WTC11 (cell line): ENCODE data around the gene RPS6KC1. TPM values are rescaled to one million over a fixed set of nuclear protein-coding genes. Genes with fewer than 3 reads are reported as not detected.

Experiments used
- ATAC-seq: fragments of 200-7000 bp; cut with Tn5 transposase; 2 replicates; pipeline ENCODE4 v1.10.0; 2021; ENCODE audit warnings: mild to moderate bottlenecking, moderate library complexity
- CTCF ChIA-PET: fragments of 300-600 bp; sonication (Branson Sonifier 250); formaldehyde crosslinking; loops from one replicate; lab custom pipeline; 2021; ENCODE audit warnings: antibody characterized with exemption; lab: Charles Lee
- POLR2A ChIA-PET: fragments of 350-600 bp; sonication (Branson Sonifier 250); formaldehyde crosslinking; loops from one replicate; lab custom pipeline; 2021; ENCODE audit warnings: antibody characterized with exemption; lab: Charles Lee
- DNase-seq: peaks from one replicate; pipeline ENCODE4 v3.0.0; 2021; ENCODE audit warnings: low spot score
- H3K27ac Mint-ChIP-seq: 2 replicates; pipeline ENCODE4 v1.8.0; 2021; ENCODE audit warnings: mixed read lengths
- H3K27me3 Mint-ChIP-seq: 2 replicates; pipeline ENCODE4 v1.8.0; 2021; ENCODE audit warnings: low read depth, mild to moderate bottlenecking, moderate library complexity, mixed read lengths
- H3K36me3 Mint-ChIP-seq: 2 replicates; pipeline ENCODE4 v1.8.0; 2021; ENCODE audit warnings: mixed read lengths
- H3K4me1 Mint-ChIP-seq: 2 replicates; pipeline ENCODE4 v1.8.0; 2022; ENCODE audit warnings: mixed read lengths
- H3K4me3 Mint-ChIP-seq: 2 replicates; pipeline ENCODE4 v1.8.0; 2021; ENCODE audit warnings: mild to moderate bottlenecking, moderate library complexity, mixed read lengths
- H3K9me3 Mint-ChIP-seq: 2 replicates; pipeline ENCODE4 v1.8.0; 2021; ENCODE audit warnings: mixed read lengths
- CREB1 ChIP-seq: sonication (generic); formaldehyde crosslinking; IDR thresholded peaks from 2 replicates; pipeline ENCODE4 v1.8.0; 2023; ENCODE audit warnings: mild to moderate bottlenecking, missing genetic modification reagents
- ETV6 ChIP-seq: sonication (generic); formaldehyde crosslinking; IDR thresholded peaks from 2 replicates; pipeline ENCODE4 v1.8.1; 2022; ENCODE audit warnings: mild to moderate bottlenecking, missing genetic modification reagents
- FOXJ3 ChIP-seq: sonication (generic); formaldehyde crosslinking; IDR thresholded peaks from 2 replicates; pipeline ENCODE4 v1.9.0; 2021; ENCODE audit warnings: missing genetic modification reagents, mild to moderate bottlenecking, borderline replicate concordance
- FOXP1 ChIP-seq: sonication (generic); formaldehyde crosslinking; IDR thresholded peaks from 2 replicates; pipeline ENCODE4 v1.8.0; 2022; ENCODE audit warnings: missing genetic modification reagents, mild to moderate bottlenecking, moderate library complexity, borderline replicate concordance
- GTF2I ChIP-seq: fragments of 250-450 bp; sonication (Bioruptor Pico); conservative IDR thresholded peaks from 2 replicates; pipeline ENCODE4 v1.4.0; 2021; ENCODE audit warnings: mild to moderate bottlenecking
- HMGA2 ChIP-seq: fragments of 250-450 bp; sonication (Bioruptor Pico); IDR thresholded peaks from 2 replicates; pipeline ENCODE4 v1.4.0; 2021; ENCODE audit warnings: mild to moderate bottlenecking, moderate library complexity
- IRF2 ChIP-seq: sonication (generic); formaldehyde crosslinking; IDR thresholded peaks from 2 replicates; pipeline ENCODE4 v1.8.0; 2022; ENCODE audit warnings: low read depth, missing genetic modification reagents, borderline replicate concordance
- JUN ChIP-seq: sonication (generic); formaldehyde crosslinking; IDR thresholded peaks from 2 replicates; pipeline ENCODE4 v1.8.0; 2023; ENCODE audit warnings: mild to moderate bottlenecking, missing genetic modification reagents
- MYBL2 ChIP-seq: sonication (generic); formaldehyde crosslinking; IDR thresholded peaks from 2 replicates; pipeline ENCODE4 v1.8.1; 2023; ENCODE audit warnings: mild to moderate bottlenecking, moderate library complexity, missing genetic modification reagents
- NFATC4 ChIP-seq: fragments of 250-450 bp; sonication (Bioruptor Pico); IDR thresholded peaks from 2 replicates; pipeline ENCODE4 v1.9.0; 2021; ENCODE audit warnings: mild to moderate bottlenecking
- RORB ChIP-seq: fragments of 250-450 bp; sonication (Bioruptor Pico); IDR thresholded peaks from 2 replicates; pipeline ENCODE4 v1.9.0; 2021; ENCODE audit warnings: mild to moderate bottlenecking
- ZBTB21 ChIP-seq: sonication (generic); formaldehyde crosslinking; IDR thresholded peaks from 2 replicates; pipeline ENCODE4 v1.8.1; 2023; ENCODE audit warnings: mild to moderate bottlenecking, missing genetic modification reagents, borderline replicate concordance
- ZNF219 ChIP-seq: sonication (generic); formaldehyde crosslinking; IDR thresholded peaks from 2 replicates; pipeline ENCODE4 v1.8.0; 2023; ENCODE audit warnings: missing genetic modification reagents, mild to moderate bottlenecking, borderline replicate concordance
- ZNF396 ChIP-seq: fragments of 250-450 bp; sonication (Bioruptor Pico); IDR thresholded peaks from 2 replicates; pipeline ENCODE4 v1.8.0; 2021; ENCODE audit warnings: mild to moderate bottlenecking, moderate library complexity, borderline replicate concordance
- ZNF416 ChIP-seq: fragments of 250-450 bp; sonication (Bioruptor Pico); IDR thresholded peaks from 2 replicates; pipeline ENCODE4 v1.9.0; 2021; ENCODE audit warnings: mild to moderate bottlenecking, inconsistent platforms
- ZNF423 ChIP-seq: fragments of 250-450 bp; sonication (Bioruptor Pico); IDR thresholded peaks from 2 replicates; pipeline ENCODE4 v2.1.2; 2022; ENCODE audit warnings: mild to moderate bottlenecking, moderate library complexity
- total RNA-seq: library from RNA; stranded (reverse); gene quantifications from 3 replicates; pipeline ENCODE4 v1.2.3, GENCODE V29; 2021
- TF ChIP-seq, protein P1 (sequence below): sonication (generic); formaldehyde crosslinking; IDR thresholded peaks from 2 replicates; pipeline ENCODE4 v1.8.0; 2023; ENCODE audit warnings: mild to moderate bottlenecking, missing genetic modification reagents
- TF ChIP-seq, protein P2 (sequence below): sonication (generic); formaldehyde crosslinking; IDR thresholded peaks from 2 replicates; pipeline ENCODE4 v1.8.1; 2023; ENCODE audit warnings: mild to moderate bottlenecking, missing genetic modification reagents, borderline replicate concordance
- TF ChIP-seq, protein P3 (sequence below): sonication (generic); formaldehyde crosslinking; conservative IDR thresholded peaks from 2 replicates; pipeline ENCODE4 v1.8.1; 2023; ENCODE audit warnings: mild to moderate bottlenecking, low read depth, missing genetic modification reagents, moderate library complexity
- TF ChIP-seq, protein P4 (sequence below): sonication (generic); formaldehyde crosslinking; IDR thresholded peaks from 2 replicates; pipeline ENCODE4 v1.8.0; 2022; ENCODE audit warnings: mild to moderate bottlenecking, missing genetic modification reagents
- TF ChIP-seq, protein P5 (sequence below): sonication (generic); formaldehyde crosslinking; IDR thresholded peaks from 2 replicates; pipeline ENCODE4 v1.8.1; 2023; ENCODE audit warnings: mild to moderate bottlenecking, moderate library complexity, missing genetic modification reagents
- TF ChIP-seq, protein P6 (sequence below): sonication (generic); formaldehyde crosslinking; IDR thresholded peaks from 2 replicates; pipeline ENCODE4 v1.8.0; 2023; ENCODE audit warnings: missing genetic modification reagents

The RPS6KC1 gene
- total RNA-seq, 1 experiment from 2014 or later, result 17.4 TPM

DNA sequence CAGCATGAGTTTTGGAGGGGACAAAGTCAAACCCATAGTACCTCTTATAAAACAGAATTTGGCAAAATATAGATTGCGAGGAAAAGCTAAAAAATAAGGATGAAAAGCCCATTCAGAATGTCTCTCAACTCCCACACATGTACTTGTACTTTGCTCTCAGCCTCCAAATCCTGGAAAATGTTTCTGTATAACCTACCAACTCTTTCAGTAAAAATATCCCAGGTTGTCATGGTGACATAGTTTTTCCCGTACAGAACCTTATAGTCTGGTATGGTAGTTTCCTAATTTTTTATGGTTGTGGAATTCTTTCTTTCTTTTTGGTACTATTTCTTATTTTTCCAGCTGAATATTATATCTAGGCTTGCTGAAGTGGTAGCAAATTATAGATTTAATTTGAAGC is 15.5 kb upstream of the RPS6KC1 start:
- no peak for ATAC-seq
- H3K27me3 Mint-ChIP-seq, result peaks cover 10% of the 10 kb centered on the region
- no peak overlapping the region for H3K4me3 Mint-ChIP-seq
- no peak overlapping the region for H3K27ac Mint-ChIP-seq
- no peak for DNase-seq
- 0 out of 2 replicates have a peak, but pooled peaks cover 3% of the 10 kb centered on the region for H3K36me3 Mint-ChIP-seq
- peaks cover 27% of the 10 kb centered on the region for H3K9me3 Mint-ChIP-seq
- H3K4me1 Mint-ChIP-seq, result peaks cover under 1% of the 10 kb centered on the region
- ChIA-PET CTCF (no interaction called here), POLR2A (no interaction called here)
- TF ChIP-seq CREB1 (CRISPR knock-in tag) (no peak), HMGA2 (CRISPR knock-in tag) (no peak), MYBL2 (CRISPR knock-in tag) (no peak), JUN (CRISPR knock-in tag) (no peak), ZNF396 (CRISPR knock-in tag) (no peak), ZBTB21 (no peak), ZNF219 (CRISPR knock-in tag) (no peak), FOXJ3 (no peak), ETV6 (CRISPR knock-in tag) (no peak)
- TF ChIP-seq, protein P1, sequence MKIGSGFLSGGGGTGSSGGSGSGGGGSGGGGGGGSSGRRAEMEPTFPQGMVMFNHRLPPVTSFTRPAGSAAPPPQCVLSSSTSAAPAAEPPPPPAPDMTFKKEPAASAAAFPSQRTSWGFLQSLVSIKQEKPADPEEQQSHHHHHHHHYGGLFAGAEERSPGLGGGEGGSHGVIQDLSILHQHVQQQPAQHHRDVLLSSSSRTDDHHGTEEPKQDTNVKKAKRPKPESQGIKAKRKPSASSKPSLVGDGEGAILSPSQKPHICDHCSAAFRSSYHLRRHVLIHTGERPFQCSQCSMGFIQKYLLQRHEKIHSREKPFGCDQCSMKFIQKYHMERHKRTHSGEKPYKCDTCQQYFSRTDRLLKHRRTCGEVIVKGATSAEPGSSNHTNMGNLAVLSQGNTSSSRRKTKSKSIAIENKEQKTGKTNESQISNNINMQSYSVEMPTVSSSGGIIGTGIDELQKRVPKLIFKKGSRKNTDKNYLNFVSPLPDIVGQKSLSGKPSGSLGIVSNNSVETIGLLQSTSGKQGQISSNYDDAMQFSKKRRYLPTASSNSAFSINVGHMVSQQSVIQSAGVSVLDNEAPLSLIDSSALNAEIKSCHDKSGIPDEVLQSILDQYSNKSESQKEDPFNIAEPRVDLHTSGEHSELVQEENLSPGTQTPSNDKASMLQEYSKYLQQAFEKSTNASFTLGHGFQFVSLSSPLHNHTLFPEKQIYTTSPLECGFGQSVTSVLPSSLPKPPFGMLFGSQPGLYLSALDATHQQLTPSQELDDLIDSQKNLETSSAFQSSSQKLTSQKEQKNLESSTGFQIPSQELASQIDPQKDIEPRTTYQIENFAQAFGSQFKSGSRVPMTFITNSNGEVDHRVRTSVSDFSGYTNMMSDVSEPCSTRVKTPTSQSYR (CRISPR knock-in tag), result no peak

DNA sequence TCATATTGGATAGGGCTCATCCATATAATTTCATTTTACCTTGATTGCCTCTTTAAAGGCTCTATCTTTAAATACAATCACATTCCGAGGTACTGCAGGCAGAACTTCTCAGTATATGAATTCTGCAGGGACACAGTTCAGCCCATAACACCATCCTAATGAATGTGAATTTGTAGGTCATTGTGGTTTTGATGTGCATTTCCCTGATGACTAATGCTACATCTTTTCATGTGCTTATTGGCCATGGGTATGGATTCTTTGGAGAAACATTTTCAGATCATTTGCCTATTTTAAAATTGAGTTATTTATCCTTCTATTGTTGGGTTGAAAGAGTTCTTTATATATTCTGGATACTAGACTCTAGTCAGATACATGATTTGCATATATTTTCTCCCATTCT is 9.6 kb upstream of the RPS6KC1 start:
- ChIA-PET CTCF (no interaction called here), POLR2A (no interaction called here)
- Mint-ChIP-seq H3K4me1 (peaks cover 17% of the 10 kb centered on the region), H3K27me3 (no peaks in the 10 kb centered on the region; the same call in 1 of the 2 replicates), H3K27ac (no peak overlapping the region), H3K4me3 (no peak overlapping the region), H3K36me3 (no peaks in the 10 kb centered on the region), H3K9me3 (0 out of 2 replicates have a peak, but pooled peaks cover 4% of the 10 kb centered on the region)
- DNase-seq (no peak), ATAC-seq (no peak)
- TF ChIP-seq ZNF423 (no peak), IRF2 (CRISPR knock-in tag) (no peak), ZNF416 (CRISPR knock-in tag) (no peak), FOXJ3 (no peak), GTF2I (no peak), FOXP1 (CRISPR knock-in tag) (no peak), NFATC4 (CRISPR knock-in tag) (no peak), RORB (CRISPR knock-in tag) (no peak)
- TF ChIP-seq, protein P2, sequence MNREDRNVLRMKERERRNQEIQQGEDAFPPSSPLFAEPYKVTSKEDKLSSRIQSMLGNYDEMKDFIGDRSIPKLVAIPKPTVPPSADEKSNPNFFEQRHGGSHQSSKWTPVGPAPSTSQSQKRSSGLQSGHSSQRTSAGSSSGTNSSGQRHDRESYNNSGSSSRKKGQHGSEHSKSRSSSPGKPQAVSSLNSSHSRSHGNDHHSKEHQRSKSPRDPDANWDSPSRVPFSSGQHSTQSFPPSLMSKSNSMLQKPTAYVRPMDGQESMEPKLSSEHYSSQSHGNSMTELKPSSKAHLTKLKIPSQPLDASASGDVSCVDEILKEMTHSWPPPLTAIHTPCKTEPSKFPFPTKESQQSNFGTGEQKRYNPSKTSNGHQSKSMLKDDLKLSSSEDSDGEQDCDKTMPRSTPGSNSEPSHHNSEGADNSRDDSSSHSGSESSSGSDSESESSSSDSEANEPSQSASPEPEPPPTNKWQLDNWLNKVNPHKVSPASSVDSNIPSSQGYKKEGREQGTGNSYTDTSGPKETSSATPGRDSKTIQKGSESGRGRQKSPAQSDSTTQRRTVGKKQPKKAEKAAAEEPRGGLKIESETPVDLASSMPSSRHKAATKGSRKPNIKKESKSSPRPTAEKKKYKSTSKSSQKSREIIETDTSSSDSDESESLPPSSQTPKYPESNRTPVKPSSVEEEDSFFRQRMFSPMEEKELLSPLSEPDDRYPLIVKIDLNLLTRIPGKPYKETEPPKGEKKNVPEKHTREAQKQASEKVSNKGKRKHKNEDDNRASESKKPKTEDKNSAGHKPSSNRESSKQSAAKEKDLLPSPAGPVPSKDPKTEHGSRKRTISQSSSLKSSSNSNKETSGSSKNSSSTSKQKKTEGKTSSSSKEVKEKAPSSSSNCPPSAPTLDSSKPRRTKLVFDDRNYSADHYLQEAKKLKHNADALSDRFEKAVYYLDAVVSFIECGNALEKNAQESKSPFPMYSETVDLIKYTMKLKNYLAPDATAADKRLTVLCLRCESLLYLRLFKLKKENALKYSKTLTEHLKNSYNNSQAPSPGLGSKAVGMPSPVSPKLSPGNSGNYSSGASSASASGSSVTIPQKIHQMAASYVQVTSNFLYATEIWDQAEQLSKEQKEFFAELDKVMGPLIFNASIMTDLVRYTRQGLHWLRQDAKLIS (CRISPR knock-in tag), result no peak
- TF ChIP-seq, protein P3, sequence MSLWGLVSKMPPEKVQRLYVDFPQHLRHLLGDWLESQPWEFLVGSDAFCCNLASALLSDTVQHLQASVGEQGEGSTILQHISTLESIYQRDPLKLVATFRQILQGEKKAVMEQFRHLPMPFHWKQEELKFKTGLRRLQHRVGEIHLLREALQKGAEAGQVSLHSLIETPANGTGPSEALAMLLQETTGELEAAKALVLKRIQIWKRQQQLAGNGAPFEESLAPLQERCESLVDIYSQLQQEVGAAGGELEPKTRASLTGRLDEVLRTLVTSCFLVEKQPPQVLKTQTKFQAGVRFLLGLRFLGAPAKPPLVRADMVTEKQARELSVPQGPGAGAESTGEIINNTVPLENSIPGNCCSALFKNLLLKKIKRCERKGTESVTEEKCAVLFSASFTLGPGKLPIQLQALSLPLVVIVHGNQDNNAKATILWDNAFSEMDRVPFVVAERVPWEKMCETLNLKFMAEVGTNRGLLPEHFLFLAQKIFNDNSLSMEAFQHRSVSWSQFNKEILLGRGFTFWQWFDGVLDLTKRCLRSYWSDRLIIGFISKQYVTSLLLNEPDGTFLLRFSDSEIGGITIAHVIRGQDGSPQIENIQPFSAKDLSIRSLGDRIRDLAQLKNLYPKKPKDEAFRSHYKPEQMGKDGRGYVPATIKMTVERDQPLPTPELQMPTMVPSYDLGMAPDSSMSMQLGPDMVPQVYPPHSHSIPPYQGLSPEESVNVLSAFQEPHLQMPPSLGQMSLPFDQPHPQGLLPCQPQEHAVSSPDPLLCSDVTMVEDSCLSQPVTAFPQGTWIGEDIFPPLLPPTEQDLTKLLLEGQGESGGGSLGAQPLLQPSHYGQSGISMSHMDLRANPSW (CRISPR knock-in tag), result no peak
- TF ChIP-seq, protein P4, sequence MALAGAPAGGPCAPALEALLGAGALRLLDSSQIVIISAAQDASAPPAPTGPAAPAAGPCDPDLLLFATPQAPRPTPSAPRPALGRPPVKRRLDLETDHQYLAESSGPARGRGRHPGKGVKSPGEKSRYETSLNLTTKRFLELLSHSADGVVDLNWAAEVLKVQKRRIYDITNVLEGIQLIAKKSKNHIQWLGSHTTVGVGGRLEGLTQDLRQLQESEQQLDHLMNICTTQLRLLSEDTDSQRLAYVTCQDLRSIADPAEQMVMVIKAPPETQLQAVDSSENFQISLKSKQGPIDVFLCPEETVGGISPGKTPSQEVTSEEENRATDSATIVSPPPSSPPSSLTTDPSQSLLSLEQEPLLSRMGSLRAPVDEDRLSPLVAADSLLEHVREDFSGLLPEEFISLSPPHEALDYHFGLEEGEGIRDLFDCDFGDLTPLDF (CRISPR knock-in tag), result no peak
- TF ChIP-seq, protein P5, sequence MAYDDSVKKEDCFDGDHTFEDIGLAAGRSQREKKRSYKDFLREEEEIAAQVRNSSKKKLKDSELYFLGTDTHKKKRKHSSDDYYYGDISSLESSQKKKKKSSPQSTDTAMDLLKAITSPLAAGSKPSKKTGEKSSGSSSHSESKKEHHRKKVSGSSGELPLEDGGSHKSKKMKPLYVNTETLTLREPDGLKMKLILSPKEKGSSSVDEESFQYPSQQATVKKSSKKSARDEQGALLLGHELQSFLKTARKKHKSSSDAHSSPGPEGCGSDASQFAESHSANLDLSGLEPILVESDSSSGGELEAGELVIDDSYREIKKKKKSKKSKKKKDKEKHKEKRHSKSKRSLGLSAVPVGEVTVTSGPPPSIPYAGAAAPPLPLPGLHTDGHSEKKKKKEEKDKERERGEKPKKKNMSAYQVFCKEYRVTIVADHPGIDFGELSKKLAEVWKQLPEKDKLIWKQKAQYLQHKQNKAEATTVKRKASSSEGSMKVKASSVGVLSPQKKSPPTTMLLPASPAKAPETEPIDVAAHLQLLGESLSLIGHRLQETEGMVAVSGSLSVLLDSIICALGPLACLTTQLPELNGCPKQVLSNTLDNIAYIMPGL (CRISPR knock-in tag), result no peak
- TF ChIP-seq, protein P6, sequence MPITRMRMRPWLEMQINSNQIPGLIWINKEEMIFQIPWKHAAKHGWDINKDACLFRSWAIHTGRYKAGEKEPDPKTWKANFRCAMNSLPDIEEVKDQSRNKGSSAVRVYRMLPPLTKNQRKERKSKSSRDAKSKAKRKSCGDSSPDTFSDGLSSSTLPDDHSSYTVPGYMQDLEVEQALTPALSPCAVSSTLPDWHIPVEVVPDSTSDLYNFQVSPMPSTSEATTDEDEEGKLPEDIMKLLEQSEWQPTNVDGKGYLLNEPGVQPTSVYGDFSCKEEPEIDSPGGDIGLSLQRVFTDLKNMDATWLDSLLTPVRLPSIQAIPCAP (CRISPR knock-in tag), result no peak
